Activated naive CD8-positive, alpha-beta T cell treated with anti-CD3 and anti-CD28 coated beads, Interleukin-2, amount 50 U/mL, for 16 hours (primary cell): ENCODE measurements around the gene CDX1.

Source experiments
- DNase-seq: peaks from one replicate; pipeline ENCODE4 v3.0.0-alpha.2; 2020; ENCODE audit warnings: low read depth, low spot score

Gene CDX1

DNA sequence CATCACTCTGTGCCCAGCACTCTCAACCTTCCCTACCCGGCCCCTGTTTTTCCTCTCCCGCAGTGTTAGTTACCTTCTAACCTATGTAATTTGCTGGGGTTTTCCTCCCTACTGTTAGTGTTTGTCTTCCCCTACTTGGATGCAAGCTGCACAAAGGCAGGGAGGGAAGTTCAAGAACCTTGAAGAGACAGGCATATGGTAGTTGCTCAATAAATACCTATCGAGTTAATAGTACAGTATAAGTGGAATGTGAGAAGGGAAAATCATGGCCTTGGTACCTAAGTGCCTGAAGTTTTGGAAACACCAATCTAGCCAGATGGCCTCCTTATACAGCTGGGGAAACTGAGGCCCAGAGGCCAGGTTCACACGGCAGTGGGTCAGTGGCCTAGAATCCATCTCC, 35.1 kb upstream of the CDX1 start:
- DNase-seq = no peak

DNA sequence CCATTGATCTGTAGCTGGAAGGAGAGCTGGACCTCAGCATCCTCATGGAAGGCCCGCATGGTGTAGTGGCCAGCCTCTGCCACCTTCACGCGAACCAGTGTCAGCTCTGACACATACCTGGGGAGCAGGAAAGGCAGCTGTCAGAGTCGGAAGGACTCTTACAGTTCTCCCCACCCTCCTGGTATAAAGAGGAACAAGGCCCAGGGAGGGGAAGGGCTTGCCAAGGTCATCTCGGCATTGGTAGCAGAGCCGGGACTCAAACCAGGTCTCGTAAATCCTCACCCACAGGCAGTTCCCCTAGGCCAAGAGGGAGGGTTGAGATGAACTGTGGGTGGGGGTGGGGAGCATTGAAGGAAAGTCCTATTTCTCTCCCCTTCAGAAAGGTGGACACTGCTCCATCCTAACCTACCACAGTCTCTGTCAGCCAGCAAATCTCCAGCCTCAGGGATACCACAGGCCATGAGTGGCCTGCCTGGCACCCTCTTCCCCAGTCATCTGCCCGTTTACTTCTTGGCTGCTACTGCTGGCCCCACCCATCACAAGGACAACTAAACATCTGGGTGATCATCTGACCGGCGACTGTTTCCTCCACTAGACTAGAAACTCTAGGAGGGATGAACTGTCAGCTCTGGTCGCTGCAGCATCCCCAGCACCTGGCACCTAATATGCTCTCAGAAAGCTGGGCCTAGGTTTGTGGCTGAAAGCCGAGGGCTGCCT, 34.4 kb upstream of the CDX1 start:
- DNase-seq = no peak

DNA sequence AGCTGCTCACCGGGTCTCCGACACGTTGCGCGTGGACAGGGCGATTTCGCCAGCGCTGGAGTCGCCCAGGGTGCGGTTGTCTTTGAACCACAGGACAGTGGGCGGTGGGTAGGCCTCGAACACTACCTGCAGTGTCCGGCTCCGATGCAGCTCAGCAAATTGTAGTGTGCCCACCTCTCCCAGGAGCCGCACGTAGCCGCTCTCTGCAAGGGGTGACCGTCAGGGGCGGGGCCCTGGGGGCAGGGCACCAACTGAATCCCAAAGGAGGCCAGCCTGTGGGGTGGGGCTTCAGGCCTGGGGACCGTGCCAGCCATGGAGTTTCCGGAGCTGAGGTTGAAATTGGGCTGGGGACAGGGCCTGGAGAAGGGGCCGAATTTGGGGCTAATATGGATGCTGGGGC, 33.8 kb upstream of the CDX1 start:
- no peak for DNase-seq

DNA sequence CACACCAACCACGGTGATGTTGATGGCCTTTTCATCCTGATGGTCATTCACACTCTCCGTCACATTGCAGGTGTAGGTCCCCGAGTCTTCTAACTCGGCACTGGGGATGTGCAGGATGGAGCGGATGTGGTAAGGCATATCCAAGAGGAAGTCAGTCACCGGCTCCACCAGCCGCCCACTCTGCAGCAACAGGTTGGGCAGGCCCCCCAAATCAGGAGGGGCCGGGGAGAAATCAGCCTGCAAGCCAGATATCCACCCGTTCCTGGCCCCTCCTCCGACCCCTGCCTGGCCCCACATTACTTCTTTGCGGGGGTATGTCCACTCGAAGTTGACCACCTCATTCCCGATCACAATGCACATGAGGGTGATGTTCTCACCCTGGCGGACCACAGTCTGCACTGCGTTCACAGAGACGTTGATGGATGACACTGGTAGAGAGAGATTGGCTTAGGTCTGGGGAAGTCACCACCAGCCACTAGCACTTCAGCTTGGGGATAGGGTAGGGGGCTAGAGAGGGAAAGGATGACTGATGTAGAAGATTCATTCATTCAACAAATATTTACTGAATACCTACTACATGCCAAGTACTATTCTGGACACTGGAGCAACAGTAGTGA, 32.9 kb upstream of the CDX1 start:
- no peak for DNase-seq

DNA sequence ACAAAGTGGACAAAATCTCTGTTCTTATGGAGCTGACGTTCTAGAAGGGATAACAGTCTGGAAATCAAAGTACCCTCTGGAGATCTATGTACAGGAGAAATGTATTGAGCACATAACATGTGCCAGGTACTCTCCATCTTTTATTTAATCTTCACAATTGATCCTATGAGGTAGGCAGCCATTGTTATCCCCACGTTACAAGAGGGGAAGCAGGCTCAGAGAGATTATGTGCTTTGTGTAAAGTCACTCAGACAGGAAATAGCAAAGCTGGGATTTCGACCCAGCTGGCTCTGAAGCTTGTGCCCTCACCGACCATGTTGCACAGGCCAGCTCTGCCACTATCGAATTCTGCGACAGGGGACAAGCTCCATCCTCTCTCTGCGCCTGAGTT, 32.4 kb upstream of the CDX1 start:
- DNase-seq = no peak

DNA sequence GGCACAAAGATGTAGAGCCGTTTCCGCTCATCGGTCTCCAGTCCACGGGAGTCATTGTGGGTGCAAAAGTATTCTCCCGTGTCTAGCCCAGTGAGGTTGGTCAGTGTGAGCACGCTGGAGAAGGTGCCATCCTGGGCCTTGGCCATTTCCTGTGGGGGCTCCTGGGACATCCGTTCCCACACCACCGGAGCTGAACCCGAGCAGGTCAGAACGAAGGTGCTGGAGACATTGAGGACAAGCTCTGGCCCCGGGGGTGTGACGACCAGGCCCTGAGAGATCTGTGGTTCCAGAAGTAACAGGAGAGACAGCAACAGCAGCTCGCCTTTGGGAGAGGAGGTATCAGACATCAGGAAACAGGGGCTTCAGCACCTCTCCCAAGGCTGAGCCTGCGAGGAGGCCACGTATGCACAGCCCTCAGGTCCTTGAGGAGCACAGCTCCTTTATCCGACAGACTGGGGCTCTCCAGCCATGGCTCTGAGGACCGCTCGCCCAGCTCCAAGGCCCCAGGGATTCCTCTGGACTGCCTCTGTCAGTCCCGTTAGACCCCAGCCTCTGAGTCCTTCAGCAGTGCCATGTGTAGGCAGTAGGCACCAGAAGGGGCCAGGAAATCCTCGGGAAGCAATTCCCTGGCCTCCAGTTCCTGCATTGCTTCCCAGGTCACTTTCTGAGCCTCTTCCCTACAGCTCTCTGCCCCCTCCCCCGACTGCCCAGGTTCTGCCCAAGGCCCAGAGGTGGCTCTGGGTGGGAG, 30.8 kb upstream of the CDX1 start:
- no peak for DNase-seq

DNA sequence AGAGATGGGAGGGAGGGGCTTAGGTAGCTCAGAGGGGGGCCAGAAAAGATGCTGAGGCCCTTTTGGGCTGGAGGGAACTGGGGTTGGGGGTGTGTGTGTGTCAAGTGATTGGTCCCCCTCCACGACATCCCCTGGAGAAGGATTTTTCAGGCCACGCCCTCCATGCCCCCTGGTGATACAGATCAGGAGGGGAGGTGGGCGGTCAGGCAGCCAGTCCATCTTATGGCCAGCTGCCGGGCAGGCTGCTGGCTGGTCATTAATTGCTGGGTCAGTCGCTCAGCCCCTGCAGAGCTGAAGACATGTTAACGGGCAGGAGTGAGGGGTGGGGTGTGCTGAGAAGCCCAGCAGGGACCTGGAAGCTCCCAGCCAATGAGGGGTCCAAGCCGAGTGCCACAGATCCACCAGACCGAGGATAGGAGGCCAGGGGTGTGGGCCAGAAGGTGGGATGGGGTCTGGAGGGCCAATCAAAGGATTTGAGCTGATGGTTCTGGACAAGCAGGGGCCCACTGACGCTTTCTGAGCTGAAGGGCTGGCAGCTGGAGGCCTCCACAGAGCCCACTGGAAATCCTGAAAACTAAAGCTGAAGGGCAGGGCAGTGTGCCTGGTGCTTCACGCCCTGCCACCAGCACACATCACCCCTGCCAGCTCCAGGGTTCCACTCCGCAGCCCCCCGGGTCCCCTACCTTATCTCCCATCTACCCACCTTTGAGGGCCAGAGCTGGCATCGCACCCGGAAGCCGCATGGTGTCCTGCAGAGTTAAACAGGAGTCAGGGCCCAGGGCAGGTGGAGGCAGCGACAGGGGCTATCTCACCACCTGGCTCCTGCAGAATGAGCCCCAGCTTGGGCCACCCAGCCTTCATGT, 30.0 kb upstream of the CDX1 start:
- DNase-seq = no peak

DNA sequence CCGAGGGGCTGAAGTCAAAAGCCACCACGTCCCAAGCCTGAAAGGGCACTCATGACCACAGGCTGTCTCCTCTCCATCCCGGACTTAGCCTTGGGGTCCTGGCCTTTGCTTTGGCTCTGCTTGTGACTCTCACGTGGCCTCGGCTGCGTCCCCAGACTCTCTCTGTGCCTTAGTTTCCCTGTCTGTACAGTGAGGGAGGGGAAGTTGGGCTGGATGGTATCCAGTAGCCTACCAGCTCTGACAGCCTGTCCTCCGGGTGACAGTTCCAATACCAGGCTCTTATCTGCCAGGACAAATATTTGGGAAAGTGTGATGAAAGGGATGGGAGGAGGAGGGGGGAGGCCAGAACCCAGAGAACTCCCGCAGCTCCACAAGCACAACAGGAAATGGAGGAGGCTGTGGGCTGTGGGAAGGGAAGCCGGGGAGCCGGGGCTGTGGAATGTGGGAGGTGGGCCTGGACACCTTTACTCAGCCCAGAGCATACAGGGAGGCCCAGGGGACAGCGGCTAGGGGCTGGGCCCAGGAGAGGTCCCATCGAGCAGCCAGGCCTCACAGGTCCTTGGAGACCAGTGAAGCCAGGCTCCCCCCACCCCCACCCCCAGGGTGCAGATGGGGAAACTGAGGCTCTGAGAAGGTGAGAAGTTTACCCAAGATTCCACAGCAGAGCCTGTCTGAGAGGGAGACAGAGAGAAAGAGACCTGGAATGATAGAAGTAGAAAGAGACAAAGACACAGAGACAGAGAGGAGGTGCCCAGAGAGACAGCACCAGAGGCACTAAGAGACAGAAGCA, 29.2 kb upstream of the CDX1 start:
- no peak for DNase-seq

DNA sequence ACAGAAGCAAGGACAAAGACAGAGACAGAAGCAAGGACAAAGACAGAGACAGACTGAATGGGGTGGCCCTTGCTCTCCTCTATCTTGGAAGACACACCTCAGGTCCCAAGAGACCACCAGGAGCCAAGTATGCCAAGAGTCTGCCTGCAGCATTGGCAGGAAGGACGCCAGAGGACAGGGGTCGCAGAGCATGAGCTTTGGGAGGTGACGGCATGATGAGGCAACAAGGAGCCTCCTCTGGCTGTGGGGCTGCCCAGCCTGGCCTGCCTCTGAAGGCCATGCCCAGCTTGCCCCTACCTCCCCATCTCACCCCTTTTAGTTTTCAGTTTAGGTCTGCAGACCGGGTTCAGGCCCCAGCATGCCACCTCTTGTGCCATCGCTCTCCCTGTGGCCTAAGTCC, 28.6 kb upstream of the CDX1 start:
- DNase-seq = no peak

DNA sequence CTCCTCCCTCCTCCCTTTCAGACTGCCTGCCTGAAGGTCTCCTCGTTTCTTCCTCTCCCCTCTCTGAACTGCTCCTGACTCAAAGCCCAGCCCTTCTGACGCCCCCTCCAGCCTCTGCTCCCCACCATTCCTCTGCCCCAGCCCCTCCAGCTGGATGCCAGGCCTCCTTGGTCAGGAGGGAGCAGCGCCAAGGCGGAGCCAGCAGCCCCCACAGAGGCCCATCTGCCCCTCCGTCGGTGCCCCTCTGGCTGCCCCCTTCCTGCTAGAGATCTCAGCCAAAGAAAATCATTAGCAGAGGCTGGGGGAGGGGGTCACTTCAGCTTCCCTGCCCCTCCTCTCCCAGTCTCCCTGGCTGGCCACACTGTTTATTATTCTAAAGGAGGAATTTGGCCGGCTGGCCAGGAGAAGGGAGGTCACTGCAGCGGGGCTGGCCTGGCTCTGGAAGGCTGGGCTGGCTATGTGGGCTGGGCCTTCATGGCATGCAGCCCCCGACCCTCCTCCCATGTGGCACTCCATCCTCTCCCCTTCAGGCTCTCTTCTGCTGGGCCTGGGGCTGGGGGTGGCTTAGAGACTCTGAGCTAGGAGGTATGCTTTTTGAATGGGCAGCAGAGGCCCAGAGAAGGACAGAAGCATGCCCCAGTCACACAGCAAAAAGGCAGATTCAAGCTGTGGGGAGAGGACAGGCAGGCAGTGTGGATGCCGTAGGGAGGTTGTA, 27.9 kb upstream of the CDX1 start:
- DNase-seq = no peak

DNA sequence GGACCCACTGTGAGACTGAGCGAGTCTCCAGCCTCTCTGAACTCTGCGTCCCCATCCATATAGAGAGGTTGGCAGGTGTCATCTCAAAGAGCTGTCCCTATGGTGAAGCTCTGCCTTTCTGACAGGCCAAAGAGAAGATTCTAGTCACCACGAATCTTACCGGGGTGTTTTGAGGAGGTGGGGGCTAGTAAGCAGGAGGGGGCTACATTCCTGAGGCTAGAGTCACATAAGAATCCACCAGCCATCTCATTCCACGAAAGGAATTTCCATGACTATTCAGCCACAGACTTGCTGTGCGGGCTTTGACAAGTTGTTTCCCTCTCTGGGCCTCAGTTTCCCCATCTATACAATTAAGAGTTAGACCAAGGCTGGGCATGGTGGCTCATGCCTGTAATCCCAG, 27.2 kb upstream of the CDX1 start:
- no peak for DNase-seq

DNA sequence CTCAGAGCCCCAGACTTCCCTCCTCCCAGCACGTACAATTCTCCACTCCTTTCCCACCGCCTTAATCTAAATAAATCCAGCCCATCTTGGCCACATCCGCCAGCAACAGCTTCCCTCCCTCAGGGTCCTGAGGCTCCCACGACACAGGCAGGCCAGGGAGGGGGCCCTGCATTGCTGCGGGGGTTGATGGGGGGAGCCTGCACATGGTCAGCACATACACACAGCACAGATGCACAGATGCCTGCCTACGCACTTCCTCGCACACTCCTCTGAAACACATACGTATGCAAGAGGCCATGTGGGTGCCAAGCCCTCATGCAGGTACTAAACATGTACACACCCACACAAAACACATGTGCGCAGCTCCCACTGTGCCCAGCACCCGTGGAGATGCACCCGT, 25.7 kb upstream of the CDX1 start:
- DNase-seq = no peak

DNA sequence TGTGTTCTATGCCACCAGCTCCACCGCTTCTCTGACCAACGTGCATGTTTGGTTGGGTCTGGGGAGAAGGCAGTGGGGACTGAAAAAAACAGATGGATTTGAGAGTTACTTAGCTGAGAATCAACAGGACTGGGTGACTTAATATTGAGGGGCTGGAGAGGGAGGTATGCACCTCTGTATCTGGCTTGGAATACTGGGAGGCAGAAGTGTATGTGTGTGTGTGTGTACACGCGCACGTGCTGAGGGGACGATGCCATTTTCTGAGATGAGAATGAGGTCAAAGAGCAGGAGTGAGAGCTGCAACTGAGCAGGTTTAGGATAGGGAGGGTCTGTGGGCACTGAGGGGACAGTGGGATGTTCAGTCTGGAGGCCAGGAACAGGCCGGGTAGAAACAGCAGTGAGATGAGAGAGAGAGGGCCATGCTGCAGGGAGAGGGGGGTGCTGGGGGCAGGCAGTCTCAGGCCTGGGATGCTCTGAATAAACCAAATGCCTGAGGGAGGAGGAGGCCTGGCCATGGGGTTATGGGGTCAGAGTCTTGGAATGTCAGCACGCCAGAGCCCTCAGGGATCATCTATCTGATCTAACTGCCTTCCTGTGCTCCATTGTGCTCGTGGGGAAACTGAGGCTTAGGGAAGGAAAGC, 24.9 kb upstream of the CDX1 start:
- DNase-seq = no peak

DNA sequence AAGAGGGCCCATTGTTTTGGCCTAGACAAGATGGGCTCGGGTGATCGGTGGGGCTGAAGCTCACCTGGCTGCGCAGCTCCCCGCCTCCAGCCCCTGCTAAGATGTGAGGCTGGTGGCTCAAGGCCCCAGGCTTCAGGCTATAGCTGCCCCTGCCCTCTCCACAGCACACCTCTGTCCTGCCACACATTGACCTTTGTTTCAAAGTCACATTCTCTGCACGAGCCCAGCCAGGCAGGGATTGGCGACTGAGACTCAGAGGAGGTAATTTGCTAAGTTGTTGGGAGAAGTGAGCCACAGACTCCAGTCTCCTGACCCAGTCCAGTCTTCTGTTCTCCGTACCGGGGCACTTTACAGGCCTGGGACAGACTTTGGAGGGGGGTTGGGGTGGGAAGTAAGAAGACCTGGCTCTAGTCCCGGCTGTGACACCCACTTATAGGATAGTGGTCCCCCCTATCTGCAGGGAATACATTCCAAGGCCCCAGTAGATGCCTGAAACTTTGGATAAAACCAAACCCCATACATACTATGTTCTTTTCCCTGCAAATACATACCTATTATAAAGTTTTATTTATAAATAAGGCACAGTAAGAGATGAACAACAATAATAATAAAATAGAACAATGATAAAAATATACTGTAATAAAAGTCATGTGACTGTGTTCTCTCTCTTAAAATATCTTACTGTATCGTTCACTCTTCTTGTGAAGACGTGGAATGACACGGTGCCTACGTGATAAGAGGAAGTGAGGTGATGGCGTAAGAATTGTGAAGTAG, 24.2 kb upstream of the CDX1 start:
- DNase-seq = no peak

DNA sequence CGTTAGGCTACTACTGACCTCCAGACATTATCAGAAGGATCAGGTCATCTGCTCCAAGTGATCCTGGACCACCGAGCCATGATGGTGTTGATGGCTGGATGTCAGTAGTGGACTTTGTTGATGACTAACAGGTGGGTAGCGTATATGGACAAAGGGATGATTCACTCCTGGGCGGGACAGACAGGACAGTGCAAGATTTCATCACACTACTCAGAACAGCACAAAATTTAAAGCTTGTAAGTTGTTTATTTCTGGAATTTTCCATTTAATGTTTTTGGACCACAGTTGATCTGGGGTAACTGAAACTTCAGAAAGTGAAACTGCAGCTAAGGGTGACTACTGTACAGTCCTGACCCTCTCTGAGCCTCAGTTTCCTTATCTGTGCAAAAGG, 23.6 kb upstream of the CDX1 start:
- no peak for DNase-seq

DNA sequence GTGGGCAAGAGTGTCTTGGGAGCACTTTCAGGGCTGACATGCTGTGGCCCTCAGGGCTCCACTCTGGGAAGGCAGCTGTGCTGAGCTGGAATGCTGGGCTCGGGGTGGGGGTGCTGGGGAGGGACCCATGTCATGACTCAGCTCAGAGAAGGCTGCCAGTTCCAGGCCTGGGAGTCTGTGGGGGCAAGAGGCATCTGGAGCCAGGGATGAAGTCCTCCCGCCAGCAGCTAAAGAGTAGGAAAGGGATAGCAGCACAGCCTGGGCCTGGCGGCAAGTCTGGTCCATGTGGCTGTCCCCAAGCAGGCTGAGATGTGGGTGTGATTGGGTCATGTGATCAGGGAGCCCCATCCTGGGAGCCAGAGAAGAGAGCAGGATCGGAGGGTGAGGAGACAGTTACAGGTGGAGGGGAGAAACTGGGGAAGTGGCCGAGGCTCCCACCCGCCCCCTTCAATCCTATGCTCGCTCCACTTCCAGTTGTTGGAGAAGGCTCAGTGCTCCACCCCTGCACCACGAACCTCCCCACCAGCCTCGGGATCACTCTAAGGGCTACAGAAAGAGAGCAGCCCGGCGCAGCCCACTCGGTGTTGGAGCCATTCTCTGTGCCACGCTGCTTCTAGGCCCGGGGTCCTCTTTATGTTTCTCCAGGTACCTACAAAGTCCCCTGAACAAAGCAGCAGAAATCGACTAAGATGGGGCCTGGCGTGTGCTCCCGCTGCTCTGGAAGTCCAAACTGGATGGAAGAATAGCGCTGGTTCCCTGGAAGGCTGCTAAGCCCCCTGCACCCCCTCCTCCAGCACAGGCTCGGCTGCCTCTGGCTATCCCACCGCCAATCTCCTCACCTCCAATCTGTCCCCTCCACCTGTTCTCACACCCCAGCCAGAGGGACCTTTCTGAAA, 23.0 kb upstream of the CDX1 start:
- no peak for DNase-seq

DNA sequence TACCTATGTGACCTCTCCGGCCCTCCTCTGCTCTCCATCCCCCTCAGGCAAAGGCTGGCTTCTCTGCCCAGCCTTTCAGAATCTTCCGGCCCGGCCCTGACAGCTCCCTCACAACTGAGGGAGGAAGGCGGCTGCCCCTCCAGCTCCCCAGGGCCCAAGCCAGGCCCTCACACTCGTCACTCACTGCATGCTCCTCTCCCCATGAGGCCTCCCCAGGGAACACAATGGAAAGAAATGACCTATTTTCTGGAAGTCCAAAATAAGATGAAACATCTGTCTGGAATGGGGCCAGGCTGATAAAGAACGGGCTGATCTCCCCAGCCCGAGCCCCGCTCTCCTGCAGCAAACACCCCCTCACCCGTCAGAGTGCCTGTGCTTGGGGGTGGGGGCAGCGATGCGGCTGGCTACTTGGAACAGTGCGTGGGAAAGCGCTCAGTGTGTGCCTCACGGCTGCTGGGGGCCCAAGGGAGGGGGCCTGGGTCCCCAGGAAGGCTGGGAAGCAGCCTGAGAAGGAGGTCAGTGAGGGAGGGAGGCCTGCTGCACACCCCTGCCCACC, 22.3 kb upstream of the CDX1 start:
- DNase-seq = no peak

DNA sequence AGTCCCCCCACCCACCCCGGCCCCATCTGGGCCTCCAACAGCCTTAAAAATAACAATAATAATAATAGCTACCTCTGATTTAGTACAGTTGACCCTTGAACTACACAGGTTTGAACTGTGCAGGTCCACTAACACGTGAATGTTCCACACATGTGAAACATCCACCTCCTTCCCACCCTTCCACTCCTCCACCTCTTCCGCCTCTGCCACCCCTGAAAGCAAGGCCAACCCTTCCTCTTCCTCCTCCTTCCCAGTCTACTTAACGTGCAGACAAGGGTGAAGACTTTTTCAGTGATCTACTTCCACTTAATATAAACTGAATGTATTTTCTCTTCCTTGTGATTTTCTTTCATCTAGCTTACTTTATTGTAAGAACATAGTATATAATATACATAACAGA, 21.7 kb upstream of the CDX1 start:
- DNase-seq = no peak
